GM23248 (cell line): ENCODE data around the gene CEP41.

Experiments used
- EZH2 ChIP-seq: fragments of 200-600 bp; sonication (generic); IDR thresholded peaks from 2 replicates; pipeline ENCODE4 v1.6.1; 2018; ENCODE audit warnings: antibody characterized with exemption, mild to moderate bottlenecking; ENCODE audit not compliant: insufficient read depth, poor library complexity, severe bottlenecking
- EZH2phosphoT487 ChIP-seq: fragments of 200-600 bp; sonication (generic); IDR thresholded peaks from 2 replicates; pipeline ENCODE4 v1.6.1; 2018; ENCODE audit warnings: antibody characterized with exemption, moderate library complexity, mild to moderate bottlenecking, low read depth; ENCODE audit not compliant: insufficient read depth

DNA sequence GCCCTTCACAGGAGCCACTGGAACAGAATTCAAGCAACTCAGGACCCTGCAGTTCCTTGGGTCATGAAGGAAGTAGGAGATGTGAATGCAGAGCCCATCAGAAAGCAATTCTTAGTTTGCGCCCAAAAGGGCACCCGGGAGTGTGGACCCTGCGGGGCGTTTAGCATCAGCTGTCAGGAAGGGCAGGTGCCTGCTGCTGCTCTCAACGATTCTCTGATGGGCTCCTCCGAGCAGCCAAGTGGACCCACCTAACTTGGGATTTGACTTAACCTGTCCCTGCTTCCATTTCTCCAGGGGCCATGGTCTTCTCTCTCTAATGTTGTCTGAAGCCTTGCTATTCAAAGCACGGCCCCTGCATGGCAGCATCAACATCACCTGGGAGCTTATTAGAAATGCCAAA is 79.1 kb downstream of the CEP41 start:
- no peak for TF ChIP-seq EZH2
- TF ChIP-seq EZH2phosphoT487, result no peak
